EL (cell line): Measurements from ENCODE around the gene FALEC.

Experiments used
- DNase-seq: peaks from one replicate; pipeline ENCODE4 v3.0.0-alpha.2; 2016

Gene FALEC

DNA sequence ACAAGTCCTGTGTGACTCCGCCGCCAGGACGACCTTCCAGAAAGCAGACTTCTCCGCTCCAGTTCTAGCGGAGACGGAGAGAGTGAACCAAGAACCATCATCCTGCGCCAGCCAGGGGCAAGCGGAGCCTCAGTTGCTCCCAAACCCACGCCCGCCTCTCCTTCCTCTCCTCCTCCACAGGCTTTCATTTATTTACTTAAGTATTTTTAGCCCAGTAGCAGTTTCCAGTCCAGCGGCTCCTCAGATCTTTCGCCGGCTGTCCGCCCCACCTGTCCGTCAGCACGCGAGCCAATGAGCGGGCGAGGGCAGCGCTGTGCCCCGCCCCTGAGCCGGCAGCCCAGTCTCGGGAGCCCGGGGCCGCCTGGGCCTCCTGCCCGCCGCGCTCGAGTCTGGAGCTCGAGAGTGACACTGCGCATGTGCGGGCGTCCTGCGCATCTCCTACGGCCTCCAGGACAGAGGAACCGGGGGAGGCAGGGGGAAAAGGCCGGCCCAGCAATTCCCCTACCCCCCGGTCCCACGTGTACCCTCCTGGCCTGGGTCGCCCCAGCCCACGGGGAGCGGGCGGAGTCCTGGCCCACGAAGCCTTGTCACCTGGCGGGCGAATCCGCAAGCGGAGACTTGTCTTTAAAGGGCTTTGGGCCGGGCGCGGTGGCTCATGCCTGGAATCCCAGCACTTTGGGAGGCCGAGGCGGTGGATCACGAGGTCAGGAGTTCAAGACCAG is at the start of gene FALEC:
Gene FALEC (plus strand): TSS at position 425 of the 722 bp plus-strand sequence.
- peak; percentile 96 for DNase-seq

DNA sequence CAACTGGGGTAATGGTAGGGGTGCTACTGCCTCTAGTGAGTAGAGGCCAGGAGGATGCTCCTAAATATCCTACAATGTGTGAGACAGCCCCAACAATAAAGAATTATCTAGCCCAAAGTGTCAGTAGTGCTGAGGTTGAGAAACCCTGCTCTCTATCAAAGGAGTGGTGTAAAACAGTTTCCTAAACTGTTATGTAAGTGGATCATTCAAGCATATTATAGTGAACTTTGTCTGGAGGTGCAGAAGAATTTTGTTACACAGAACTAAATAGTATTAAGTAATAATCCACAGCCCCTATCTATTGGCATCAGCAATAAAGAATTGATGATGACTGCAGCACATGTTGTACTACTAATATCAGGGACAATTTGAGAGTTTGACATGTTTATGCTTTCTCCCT is 48.6 kb upstream of the FALEC start:
- DNase-seq = no peak

DNA sequence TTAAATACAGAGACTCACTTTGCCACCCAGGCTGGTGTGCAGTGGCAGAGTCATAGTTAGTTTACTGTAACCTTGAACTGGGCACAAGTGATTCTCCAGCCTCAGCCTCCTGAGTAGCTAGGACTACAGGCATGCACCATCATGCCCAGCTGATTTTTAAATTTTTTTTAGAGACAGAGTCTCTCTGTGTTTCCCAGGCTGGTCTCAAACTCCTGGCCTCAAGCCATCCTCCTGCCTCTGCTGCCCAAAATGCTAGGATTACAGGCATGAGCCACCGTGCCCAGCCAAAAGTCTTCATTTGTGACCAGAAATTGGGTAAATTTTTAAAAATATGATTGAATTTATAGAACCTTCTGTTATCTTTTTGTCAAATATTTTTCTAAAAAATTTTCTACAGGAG is 46.3 kb upstream of the FALEC start:
- DNase-seq = no peak

DNA sequence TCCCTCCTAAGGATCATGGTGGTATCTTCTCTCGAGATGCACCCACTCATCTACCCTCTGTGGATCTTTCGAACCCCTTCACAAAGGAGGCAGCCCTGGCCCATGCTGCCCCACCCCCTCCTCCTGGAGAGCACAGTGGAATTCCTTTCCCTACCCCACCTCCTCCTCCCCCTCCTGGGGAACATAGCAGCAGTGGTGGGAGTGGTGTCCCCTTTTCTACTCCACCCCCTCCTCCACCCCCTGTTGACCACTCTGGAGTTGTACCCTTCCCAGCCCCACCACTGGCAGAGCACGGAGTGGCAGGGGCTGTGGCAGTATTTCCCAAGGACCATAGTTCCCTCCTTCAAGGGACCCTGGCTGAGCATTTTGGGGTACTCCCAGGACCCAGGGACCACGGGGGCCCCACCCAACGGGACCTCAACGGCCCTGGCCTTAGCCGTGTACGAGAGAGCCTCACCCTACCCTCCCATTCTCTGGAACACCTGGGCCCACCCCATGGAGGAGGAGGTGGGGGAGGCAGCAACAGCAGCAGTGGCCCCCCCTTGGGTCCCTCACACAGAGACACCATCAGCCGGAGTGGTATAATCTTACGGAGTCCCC is 42.9 kb upstream of the FALEC start:
- DNase-seq = no peak

DNA sequence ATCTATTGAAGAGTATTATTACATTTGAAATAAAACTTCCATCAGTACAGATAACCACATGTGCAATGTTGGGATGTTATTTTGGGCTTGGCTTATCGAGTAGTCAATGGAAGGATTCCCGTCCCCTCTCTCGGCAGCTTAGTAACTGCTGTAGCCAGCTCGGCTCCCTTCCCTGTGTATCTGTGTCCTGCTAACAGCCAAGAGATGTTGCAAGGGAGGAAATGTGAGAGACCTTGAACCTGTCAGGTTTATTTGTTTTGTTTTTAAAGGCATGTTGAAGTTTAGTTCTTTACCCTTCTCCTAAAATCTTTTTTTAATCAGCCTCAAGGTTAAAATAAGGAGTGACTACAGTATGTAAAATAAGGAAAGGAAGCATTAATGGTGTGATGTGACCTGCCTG is 41.9 kb upstream of the FALEC start:
- DNase-seq = no peak

DNA sequence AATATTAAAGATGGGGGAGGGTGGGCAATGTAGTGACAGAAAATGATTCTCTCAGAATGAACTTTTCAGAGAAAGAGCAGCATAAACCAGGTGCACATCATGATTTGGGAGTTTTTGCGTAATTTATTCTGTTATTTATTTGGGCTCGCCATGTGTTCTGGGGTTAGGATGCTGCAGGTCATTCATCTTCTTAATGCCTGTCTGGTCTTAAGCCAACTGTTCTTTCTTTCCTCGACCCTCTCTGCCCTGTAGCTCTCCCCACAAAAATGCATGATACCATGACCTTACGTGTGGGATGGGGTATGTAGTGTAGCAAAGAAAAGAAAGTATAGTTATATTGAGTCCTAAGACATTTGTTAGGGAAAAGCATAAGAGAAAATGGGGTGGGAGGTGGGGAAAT is 40.7 kb upstream of the FALEC start:
- DNase-seq = no peak

DNA sequence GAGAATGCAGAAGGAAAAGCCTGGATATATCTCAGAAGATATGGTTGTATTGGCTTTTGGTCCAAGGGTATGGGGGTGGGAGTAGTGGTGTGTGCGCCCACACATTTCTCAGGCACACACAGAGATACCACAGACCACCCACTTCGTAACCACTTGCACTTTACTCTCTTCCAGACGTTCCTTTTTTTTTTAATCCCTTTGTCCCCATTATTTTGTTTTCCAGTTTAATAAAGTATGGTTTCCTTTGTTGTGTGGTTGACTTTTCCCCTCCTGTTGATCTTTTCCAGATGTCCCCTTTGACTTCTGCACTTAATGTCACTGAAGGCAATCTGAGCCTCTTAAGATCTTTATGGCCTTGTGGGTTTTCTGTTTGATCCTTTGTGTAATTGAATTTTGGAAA is 38.8 kb upstream of the FALEC start:
- no peak for DNase-seq

DNA sequence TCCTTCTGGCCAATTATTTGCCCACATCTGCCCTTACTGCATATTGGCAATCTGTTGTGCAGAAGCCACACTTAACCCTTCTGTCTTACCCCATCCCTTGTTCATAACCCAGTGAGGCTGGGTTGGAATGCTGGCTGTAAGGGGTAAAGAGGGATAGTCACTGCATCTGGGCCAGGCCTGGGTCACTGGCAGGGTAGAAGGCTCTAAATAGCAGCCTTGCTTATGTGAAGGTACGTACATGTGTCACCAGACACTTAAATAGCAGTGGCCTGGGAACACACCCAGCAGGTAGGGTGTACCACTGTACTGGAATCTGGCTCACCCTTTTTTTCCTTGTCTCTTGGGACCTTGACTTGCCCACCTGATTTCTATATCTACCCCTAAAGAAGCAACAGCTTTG is 38.2 kb upstream of the FALEC start:
- peak; percentile 13 for DNase-seq

DNA sequence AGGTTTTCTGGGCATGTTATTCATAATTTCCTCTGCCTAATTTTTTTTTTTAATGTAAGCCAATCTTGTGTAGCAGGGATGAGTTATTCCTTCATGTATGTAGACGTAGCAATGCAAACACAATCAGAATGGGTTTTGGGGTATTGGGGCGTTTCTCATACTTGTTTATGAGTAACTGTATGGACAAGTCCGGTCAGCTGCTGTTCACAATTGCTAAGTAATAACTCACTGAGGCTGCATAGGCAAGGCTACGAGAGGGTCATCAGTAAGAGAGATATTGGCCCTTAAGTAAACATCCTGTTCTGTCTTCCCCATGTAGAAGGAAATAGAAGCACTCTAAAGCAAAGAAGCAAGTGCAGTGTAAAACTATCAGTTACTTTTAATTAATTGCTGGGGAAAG is 37.8 kb upstream of the FALEC start:
- DNase-seq = peak; percentile 79

DNA sequence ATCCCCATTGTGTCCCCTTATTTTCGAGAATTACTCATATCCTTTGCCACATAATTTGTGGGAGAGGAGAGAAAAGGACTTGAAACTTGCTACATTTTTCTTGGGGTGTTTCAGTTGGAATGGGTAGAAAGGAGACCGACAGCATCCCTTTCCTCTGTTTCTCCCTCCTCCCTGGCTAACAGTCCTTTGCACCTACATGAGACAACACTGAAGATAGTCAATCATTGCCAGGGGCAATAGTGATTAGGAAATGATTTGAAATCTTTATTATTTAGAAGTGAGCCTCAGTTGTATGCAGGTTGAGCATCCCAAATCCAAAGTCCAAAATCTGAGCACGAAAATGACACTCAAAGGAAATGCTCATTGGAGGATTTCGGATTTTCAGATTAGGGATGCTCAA is 36.2 kb upstream of the FALEC start:
- no peak for DNase-seq

DNA sequence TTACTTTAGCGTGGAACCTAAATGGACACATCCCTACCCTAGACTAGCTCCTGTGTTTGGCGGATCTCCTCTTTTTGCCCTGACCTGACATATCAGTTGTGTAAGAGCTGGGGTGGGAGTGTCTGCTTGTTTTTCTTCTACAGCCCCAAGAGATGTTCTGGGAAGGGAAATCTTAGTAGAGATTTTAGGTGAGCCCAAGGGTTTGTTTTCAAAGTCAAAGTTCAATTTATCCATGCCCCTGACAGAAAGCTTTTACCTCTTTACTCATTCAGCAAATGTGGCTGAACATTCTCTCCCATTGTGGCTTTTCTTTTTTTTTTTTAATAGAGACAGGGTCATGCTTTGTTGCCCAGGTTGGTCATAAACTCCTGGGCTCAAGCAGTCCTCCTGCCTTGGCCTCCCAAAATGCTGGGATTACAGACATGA is 35.6 kb upstream of the FALEC start:
- no peak for DNase-seq

DNA sequence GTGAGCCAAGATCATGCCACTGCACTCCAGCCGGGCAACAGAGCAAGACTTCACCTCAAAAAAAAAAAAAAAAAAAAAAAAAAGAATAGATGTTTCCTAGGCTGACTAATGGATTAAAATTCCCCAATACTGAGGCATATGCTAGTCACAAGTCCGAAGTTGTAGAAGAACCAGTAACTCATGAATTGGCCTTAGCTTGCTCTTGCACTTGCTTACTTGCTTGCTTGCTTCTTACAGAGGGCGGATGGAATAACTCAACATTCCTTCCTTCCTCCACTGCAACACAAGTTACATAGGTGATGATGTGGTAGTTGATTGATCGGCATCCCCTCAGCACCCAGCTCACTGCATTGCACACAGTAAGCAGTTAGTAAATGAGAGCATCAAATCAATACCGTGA is 31.1 kb upstream of the FALEC start:
- DNase-seq = peak; percentile 55

DNA sequence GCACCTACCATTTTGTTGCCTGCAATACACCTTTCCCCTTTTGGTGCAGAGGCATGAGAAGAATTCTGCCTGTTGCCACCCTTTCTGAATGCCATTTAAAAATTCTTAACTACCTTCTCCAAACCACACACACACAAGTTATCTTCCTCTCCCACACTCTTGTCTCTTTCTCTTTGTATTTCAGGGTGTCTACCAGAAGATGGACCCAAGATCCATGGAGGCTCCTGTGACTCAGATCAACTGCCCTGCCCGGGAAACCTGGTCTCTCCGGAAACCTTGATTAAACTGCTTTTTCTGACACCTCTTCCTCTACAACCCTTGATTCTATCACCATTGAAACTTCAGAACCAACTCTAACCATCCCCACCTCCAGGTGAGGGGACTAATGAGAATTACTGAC is 30.7 kb upstream of the FALEC start:
- peak; percentile 49 for DNase-seq

DNA sequence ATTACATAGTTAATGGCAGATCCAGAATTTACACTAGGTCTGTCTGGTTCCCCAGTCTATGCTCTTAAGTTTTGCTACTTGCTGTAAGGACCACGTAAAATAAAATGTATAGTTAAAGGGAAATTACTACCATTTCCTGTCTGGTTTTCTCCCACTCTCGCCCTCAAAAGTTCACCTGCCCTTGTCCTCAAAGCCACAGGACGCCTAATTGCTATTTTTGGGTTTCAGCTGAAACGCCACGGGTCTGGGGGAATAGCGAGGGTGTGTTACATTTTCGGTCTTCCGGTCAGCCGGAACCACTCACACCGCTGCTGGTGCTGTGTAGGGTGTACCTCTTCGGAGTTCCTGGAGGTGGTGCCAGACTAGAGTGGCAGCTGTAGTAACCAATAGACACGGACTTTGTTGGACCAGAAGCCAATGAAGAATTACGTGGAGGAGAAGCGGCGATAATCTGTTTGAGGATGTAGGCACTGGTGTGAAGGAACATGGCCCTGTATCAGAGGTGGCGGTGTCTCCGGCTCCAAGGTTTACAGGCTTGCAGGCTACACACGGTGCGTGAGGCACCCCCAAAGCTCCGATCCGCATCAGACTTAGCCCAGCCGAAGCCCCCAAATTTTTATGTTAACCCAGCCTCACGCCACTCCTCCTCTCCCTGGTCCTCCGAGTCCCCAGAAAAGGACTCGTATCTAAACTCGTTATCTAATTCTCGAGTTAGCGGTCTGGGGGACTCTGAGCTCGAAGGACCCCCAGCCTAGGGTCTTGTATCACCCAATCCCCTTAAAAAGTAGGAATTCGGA is 28.4 kb upstream of the FALEC start, which contains the start of gene TARS2:
Gene TARS2 (plus strand): TSS at position 454 of the 797 bp plus-strand sequence. CDS start 32 bp downstream, at position 486.
- peak; percentile 99 for DNase-seq

DNA sequence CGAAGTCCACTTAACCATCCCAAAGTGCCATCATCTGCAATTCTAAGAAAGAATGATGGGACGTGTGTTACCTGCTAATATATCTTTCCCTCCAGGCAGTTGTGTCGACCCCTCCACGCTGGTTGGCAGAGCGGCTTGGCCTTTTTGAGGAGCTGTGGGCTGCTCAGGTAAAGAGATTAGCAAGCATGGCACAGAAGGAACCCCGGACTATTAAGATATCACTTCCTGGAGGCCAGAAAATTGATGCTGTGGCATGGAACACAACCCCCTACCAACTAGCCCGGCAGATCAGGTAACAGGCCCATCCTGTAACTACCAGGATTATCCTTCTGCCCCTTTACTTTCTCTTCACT is 27.8 kb upstream of the FALEC start:
- no peak for DNase-seq

DNA sequence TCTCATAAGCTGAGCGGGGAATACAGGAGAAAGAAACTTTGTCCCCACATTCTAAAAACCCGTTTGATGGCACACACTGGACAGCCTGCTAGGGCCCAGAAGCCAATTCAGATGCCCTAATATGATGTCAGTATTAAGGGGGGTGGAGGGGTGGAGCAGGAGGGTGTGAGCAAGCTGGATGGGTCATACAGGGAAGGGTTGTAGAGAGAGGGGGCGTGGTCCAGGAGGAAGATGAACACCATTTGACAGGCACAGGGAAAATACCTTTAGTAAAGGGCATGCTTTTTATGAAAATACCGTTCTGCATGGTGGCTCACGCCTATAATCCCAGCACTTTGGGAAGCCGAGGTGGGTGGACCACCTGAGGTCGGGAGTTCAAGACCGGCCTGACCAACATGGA is 22.4 kb upstream of the FALEC start:
- no peak for DNase-seq

DNA sequence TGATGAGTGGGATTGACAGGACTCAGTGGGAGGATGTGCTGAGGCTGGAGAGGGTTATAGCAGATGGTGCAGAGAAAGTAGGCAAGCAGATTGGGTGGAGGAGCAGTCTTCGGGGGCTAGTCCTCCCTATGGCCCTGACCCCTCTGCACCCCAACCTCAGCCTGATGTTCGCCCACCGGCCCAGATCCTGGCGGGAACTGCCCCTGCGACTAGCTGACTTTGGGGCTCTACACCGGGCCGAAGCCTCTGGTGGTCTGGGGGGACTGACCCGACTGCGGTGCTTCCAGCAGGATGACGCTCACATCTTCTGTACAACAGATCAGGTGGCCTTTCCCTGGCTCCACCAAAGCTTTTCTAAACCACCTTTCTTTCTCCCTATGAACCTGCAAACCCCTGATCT is 17.2 kb upstream of the FALEC start:
- no peak for DNase-seq

DNA sequence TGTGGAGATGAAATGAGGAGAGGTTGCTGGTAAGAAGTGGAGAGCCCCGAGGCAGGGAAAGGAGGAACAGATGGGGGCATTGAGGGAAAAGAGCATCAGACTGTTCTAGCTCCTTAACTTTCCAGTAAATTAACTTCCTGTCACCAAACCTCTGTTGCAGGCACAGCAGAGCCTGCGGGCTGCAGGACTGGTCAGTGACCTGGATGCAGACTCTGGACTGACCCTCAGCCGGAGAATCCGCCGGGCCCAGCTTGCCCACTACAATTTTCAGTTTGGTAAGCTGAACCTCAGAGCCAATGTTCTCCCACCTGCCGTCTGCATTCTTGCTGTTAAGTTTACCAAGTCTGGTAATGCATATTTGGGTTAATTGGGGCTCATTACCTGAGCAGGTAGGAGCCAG is 10.1 kb upstream of the FALEC start:
- DNase-seq = no peak

DNA sequence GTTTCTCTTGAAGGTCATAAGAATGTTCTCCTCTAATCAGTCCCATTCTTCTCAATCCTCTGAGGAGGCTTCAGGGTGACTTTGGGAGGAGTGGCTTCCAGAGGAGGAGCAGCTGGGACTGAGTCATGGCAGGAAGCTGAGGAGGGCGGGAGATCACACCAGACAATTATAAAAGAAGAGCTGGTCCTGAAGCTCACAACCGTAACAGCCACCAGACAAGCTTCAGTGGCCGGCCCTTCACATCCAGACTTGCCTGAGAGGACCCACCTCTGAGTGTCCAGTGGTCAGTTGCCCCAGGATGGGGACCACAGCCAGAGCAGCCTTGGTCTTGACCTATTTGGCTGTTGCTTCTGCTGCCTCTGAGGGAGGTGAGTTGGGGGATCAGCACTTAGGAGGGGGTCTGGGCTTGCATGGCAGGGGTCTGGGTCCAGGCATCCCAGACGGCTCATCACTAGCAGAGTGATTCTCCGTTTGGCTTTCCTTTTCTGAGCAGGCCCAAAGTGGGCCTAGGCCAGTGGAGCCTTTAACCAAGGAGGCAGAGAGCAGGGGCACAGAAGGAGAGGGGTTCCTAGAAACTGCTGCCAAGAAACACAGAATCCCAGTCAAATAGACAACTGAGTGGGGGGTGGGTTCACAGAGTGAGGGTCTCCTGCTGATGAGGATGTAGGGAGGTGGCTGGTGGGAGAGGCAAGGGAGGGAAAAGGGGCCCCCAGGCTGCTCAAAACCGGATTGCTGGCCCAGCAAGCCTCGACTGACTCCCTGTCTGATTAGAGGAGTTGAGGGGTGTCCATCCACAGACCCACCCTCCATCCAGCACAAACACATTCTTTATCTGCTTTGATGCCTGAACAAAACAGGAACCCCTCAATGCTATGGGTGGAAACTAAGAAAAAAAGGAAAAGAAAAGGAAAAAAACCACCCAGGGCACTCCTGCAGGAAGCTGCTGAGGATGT is 7.4 kb upstream of the FALEC start, which contains the start of gene ECM1:
Gene ECM1 (plus strand): TSS at position 198 of the 953 bp plus-strand sequence. CDS start 101 bp downstream, at position 299.
- peak; percentile 91 for DNase-seq

DNA sequence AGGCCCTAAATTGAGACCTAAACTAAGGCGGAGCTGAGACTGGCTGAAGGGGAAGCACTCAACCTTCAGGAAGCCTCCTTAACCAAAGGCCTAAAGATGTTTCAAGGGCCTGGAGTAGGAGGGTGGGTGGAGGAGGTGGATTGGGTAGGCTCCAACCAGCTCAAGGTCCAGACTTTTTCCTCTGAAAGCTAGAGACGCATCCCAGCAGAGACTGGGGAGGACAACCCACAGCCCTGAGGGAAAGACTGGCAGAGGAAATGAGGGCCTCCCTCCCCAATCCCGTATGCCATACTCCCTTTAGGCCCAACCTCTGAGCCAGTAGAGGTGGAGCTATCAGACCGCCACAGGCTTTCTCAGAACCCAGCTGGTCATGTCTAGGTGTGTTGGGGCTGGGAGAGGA is 6.6 kb upstream of the FALEC start:
- DNase-seq = no peak

DNA sequence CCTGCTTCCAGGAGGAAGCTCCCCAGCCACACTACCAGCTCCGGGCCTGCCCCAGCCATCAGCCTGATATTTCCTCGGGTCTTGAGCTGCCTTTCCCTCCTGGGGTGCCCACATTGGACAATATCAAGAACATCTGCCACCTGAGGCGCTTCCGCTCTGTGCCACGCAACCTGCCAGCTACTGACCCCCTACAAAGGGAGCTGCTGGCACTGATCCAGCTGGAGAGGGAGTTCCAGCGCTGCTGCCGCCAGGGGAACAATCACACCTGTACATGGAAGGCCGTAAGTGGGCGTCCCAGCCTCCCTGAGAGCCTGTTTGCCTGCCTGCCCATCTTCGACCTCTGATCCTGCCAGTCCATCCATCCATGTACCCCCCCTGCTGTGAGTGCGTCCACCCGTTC is 4.0 kb upstream of the FALEC start:
- DNase-seq = no peak

DNA sequence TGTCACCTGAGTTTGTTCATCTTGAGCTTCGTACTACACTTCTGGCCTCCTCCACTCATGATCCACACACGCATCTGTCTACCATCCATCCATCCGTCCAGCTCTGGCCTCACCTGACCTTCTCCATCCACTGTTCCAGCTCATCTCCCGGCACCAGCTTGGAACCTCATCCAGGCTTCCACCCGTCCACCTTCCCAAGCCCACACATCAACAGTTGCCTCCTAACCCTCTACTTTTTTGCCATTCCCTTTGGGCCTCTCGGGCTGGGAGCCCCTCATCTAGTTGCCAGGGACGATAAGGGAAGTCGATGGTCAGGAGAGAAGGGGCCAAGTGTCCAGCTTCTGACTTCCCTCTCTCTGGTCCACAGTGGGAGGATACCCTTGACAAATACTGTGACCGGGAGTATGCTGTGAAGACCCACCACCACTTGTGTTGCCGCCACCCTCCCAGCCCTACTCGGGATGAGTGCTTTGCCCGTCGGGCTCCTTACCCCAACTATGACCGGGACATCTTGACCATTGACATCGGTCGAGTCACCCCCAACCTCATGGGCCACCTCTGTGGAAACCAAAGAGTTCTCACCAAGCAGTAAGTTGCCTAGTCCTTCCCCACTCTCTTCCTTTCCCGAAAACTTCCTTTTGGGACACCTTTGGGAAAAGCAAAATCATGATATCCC is 3.4 kb upstream of the FALEC start:
- no peak for DNase-seq
